GM12891 (cell line): Measurements from ENCODE around the gene NFATC1.

Experiments
- POLR2A ChIP-seq: IDR thresholded peaks from 2 replicates; pipeline ENCODE4 v1.6.1; 2011; ENCODE audit warnings: low read depth, low read length, control low read depth
- SPI1 ChIP-seq: IDR thresholded peaks from 2 replicates; pipeline ENCODE4 v1.6.1; 2011; ENCODE audit warnings: low read depth, low read length, control low read depth

GRCh38 chr18:79426376-79427300, 30.9 kb downstream of the NFATC1 start:
- TF ChIP-seq POLR2A (no peak), SPI1 (no peak)
